ENCODE results near the gene PBOV1.

DNA sequence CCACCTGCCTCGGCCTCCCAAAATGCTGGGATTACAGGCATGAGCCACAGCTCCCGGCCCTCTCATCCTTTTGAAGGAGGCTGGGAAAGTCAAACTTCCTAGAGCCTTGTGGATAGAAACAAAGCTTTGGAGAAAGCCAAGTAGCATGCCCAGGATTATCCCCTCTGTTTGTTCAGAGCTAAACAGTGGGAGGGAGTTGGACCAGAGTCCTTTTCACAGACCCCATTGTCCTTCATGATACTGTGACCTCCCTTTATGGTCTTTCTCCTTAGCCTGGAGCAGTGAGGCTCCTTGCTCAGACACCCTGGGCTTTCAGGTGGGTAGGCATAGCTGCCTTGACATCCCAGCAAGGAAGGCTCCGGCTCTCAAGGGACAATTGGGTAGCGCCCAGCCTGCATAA is 31.1 kb downstream of the PBOV1 start:
- TF ChIP-seq, protein P1, sequence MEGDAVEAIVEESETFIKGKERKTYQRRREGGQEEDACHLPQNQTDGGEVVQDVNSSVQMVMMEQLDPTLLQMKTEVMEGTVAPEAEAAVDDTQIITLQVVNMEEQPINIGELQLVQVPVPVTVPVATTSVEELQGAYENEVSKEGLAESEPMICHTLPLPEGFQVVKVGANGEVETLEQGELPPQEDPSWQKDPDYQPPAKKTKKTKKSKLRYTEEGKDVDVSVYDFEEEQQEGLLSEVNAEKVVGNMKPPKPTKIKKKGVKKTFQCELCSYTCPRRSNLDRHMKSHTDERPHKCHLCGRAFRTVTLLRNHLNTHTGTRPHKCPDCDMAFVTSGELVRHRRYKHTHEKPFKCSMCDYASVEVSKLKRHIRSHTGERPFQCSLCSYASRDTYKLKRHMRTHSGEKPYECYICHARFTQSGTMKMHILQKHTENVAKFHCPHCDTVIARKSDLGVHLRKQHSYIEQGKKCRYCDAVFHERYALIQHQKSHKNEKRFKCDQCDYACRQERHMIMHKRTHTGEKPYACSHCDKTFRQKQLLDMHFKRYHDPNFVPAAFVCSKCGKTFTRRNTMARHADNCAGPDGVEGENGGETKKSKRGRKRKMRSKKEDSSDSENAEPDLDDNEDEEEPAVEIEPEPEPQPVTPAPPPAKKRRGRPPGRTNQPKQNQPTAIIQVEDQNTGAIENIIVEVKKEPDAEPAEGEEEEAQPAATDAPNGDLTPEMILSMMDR (IDR thresholded peaks at IDR 0.05) = no peak
- no peak for TF ChIP-seq POLR2A (IDR thresholded peaks at IDR 0.05)
